ENCODE measurements around the gene AUP1. TPM values are rescaled to one million over a fixed set of nuclear protein-coding genes. Genes with fewer than 3 reads are reported as not detected.

Gene AUP1
- total and polyA plus RNA-seq, 9 of the 15 experiments (the other 6 are each of a cell fraction or from before 2014, with no cell fraction given), result 70.7 to 245 (median 165) TPM

DNA sequence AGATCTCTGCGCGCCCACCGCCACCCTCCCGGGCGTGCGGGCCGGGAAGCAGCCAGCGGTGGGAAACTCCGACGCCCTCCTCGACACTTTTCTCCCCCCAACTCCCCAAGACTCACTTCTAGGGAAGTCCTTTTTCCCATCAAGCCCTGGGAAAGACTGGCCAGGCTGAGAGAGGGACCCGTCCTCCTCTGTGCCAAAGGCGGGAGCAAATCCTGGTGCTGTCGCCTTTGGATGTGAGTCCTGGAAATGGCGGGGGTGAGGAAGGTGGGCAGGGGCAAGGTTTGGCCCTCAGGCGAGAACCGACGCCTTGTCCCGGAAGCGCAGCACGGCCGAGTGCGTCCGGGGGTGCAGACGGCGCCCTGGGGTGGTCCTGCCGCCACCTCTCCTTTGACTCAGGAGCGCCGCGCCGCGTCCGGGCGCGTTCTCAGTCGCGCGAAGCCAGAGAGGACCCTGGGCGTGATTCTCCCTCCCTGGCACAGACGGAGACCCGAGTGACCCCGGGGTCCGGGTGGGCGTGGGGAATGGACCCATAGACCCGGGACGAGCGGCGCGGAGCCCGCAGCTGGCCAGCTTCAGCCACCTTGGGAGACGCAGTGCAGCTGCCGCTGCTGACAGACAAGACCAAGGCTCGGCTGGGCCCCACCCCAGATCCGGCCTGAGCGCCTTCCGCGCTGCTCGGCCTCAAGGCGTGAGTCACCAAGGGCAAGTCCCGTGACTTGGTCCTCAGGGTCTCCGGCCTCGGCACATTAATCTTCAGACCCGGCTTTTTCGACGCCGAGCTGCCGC is 26.6 kb downstream of the AUP1 start (continued):
- TF ChIP-seq CREM (IDR thresholded peaks at IDR 0.05; ENCODE audit: low read depth) (peak; percentile 29; the same call in 1 of the 2 replicates), POU5F1 (IDR thresholded peaks at IDR 0.05; ENCODE audit: borderline replicate concordance, low read depth, low read length, partially characterized antibody) (no peak), ELF2 (CRISPR knock-in tag; IDR thresholded peaks at IDR 0.05) (0 out of 2 replicates have a peak, but pooled peaks have one; percentile 53), THRAP3 (IDR thresholded peaks at IDR 0.05; ENCODE audit: borderline replicate concordance) (no peak), SMAD4 (CRISPR knock-in tag; conservative IDR thresholded peaks at IDR 0.05) (peak; percentile 89; the same call in 1 of the 2 replicates), HMG20A (CRISPR knock-in tag; conservative IDR thresholded peaks at IDR 0.05) (no peak), BHLHE40 (IDR thresholded peaks at IDR 0.05; ENCODE audit: low read length) (peak; percentile 99), RFX1 (IDR thresholded peaks at IDR 0.05) (no peak), ZKSCAN3 (CRISPR knock-in tag; IDR thresholded peaks at IDR 0.05) (no peak), NR2C1 (IDR thresholded peaks at IDR 0.05) (no peak), NR2C1 (tag; IDR thresholded peaks at IDR 0.05) (0 out of 2 replicates have a peak, but pooled peaks have one; percentile 27), SIN3A (IDR thresholded peaks at IDR 0.05; ENCODE audit: borderline replicate concordance in 2 of 2, control insufficient read depth in 1 of 2, low read depth in 2 of 2, low read length in 2 of 2) (peak; percentile 22 to 64; a peak in 2 of 4 replicates), CBFB (CRISPR knock-in tag; IDR thresholded peaks at IDR 0.05) (0 out of 2 replicates have a peak, but pooled peaks have one; percentile 35)
- TF ChIP-seq, protein P1, sequence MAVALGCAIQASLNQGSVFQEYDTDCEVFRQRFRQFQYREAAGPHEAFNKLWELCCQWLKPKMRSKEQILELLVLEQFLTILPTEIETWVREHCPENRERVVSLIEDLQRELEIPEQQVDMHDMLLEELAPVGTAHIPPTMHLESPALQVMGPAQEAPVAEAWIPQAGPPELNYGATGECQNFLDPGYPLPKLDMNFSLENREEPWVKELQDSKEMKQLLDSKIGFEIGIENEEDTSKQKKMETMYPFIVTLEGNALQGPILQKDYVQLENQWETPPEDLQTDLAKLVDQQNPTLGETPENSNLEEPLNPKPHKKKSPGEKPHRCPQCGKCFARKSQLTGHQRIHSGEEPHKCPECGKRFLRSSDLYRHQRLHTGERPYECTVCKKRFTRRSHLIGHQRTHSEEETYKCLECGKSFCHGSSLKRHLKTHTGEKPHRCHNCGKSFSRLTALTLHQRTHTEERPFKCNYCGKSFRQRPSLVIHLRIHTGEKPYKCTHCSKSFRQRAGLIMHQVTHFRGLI (CRISPR knock-in tag; IDR thresholded peaks at IDR 0.05), result no peak
- TF ChIP-seq, protein P2, sequence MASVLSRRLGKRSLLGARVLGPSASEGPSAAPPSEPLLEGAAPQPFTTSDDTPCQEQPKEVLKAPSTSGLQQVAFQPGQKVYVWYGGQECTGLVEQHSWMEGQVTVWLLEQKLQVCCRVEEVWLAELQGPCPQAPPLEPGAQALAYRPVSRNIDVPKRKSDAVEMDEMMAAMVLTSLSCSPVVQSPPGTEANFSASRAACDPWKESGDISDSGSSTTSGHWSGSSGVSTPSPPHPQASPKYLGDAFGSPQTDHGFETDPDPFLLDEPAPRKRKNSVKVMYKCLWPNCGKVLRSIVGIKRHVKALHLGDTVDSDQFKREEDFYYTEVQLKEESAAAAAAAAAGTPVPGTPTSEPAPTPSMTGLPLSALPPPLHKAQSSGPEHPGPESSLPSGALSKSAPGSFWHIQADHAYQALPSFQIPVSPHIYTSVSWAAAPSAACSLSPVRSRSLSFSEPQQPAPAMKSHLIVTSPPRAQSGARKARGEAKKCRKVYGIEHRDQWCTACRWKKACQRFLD (CRISPR knock-in tag; IDR thresholded peaks at IDR 0.05), result no peak
- TF ChIP-seq, protein P3, sequence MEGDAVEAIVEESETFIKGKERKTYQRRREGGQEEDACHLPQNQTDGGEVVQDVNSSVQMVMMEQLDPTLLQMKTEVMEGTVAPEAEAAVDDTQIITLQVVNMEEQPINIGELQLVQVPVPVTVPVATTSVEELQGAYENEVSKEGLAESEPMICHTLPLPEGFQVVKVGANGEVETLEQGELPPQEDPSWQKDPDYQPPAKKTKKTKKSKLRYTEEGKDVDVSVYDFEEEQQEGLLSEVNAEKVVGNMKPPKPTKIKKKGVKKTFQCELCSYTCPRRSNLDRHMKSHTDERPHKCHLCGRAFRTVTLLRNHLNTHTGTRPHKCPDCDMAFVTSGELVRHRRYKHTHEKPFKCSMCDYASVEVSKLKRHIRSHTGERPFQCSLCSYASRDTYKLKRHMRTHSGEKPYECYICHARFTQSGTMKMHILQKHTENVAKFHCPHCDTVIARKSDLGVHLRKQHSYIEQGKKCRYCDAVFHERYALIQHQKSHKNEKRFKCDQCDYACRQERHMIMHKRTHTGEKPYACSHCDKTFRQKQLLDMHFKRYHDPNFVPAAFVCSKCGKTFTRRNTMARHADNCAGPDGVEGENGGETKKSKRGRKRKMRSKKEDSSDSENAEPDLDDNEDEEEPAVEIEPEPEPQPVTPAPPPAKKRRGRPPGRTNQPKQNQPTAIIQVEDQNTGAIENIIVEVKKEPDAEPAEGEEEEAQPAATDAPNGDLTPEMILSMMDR (IDR thresholded peaks at IDR 0.05 in 2 of 3, conservative IDR thresholded peaks at IDR 0.05 in 1 of 3; ENCODE audit: insufficient read depth in 2 of 3, low read depth in 1 of 3, low read length in 3 of 3), result peak; percentile 58 to 63 (median 62)
- TF ChIP-seq, protein P4, sequence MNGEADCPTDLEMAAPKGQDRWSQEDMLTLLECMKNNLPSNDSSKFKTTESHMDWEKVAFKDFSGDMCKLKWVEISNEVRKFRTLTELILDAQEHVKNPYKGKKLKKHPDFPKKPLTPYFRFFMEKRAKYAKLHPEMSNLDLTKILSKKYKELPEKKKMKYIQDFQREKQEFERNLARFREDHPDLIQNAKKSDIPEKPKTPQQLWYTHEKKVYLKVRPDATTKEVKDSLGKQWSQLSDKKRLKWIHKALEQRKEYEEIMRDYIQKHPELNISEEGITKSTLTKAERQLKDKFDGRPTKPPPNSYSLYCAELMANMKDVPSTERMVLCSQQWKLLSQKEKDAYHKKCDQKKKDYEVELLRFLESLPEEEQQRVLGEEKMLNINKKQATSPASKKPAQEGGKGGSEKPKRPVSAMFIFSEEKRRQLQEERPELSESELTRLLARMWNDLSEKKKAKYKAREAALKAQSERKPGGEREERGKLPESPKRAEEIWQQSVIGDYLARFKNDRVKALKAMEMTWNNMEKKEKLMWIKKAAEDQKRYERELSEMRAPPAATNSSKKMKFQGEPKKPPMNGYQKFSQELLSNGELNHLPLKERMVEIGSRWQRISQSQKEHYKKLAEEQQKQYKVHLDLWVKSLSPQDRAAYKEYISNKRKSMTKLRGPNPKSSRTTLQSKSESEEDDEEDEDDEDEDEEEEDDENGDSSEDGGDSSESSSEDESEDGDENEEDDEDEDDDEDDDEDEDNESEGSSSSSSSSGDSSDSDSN (IDR thresholded peaks at IDR 0.05; ENCODE audit: borderline replicate concordance in 1 of 2, low read depth in 2 of 2, low read length in 2 of 2), result peak; percentile 82 to 97; a peak in 3 of 4 replicates
- TF ChIP-seq, protein P5, sequence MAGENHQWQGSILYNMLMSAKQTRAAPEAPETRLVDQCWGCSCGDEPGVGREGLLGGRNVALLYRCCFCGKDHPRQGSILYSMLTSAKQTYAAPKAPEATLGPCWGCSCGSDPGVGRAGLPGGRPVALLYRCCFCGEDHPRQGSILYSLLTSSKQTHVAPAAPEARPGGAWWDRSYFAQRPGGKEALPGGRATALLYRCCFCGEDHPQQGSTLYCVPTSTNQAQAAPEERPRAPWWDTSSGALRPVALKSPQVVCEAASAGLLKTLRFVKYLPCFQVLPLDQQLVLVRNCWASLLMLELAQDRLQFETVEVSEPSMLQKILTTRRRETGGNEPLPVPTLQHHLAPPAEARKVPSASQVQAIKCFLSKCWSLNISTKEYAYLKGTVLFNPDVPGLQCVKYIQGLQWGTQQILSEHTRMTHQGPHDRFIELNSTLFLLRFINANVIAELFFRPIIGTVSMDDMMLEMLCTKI (IDR thresholded peaks at IDR 0.05; ENCODE audit: partially characterized antibody), result no peak

Data from K562 (cell line).